ENCODE results near the gene DDX20.

DDX20 gene

DNA sequence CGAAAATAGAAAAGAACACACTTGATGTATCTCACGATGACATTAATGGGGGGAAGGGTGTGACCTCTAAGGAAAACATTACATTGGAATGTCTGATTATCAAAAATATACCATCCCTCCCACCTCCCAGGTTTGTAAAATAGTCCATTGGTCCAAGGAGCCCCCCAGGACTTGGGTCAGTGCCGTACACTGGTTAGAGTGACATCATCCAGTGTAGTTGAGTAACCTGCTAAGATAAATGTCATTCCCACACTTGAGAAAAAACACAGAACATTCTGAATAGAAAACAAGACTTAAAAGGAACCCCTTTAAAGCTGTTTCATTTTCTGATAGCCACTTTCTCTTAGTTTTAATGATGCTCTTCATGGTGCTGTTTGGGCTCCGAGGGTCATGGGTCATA is 15.2 kb downstream of the DDX20 start:
- Histone ChIP-seq H3K79me2 (ENCODE audit: insufficient read depth, low read length) (0 out of 2 replicates have a peak, but pooled peaks cover 11% of the 10 kb centered on the region), H3K4me3 (ENCODE audit: insufficient read depth, low read length, poor library complexity, severe bottlenecking) (no peak overlapping the region), H3K9me3 (ENCODE audit: insufficient read depth, low read length) (no peaks in the 10 kb centered on the region), H2AFZ (ENCODE audit: low read depth, low read length, severe bottlenecking) (no peak overlapping the region), H3K9me2 (replicated peaks; ENCODE audit: insufficient read depth, low read length) (no peaks in the 10 kb centered on the region), H3K9ac (ENCODE audit: low read length) (no peak overlapping the region), H3K4me2 (ENCODE audit: low read depth, low read length, poor library complexity, severe bottlenecking) (no peak overlapping the region), H3K27ac (ENCODE audit: low read depth, low read length) (no peak overlapping the region), H3K27me3 (ENCODE audit: low read length) (no peaks in the 10 kb centered on the region), H4K20me1 (ENCODE audit: low read depth, low read length) (no peaks in the 10 kb centered on the region; the same call in 1 of the 2 replicates), H3K36me3 (ENCODE audit: low read length) (peaks cover 8% of the 10 kb centered on the region; the same call in 1 of the 2 replicates), H3F3A (ENCODE audit: insufficient read depth) (peaks cover 16% of the 10 kb centered on the region)
- TF ChIP-seq EZH2phosphoT487 (conservative IDR thresholded peaks at IDR 0.05; ENCODE audit: low read length), result no peak

DNA sequence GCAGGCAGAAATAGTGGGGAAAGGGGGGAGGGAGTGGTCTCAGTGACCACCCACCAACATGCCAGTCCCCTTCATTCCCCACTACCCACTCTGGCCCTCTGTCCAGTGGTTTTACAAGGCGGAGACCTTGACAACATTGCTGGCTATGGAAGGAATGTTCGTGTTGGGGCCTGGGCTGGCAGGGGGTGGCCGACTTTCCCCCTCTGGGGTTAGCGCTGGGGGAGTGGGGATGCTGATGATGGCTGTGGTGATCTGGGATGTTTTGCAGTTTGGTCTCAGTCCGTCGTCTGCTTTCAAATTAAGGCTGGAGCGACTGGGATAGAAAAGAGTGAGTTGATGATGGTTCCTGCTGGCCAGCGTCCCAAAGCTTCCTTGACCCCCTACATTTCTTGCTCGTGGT is 20.3 kb downstream of the DDX20 start:
- no peak overlapping the region for H3K27ac ChIP-seq (ENCODE audit: low read depth, low read length)
- H3K9ac ChIP-seq (ENCODE audit: low read length), result no peak overlapping the region
- no peak overlapping the region for H3K4me2 ChIP-seq (ENCODE audit: low read depth, low read length, poor library complexity, severe bottlenecking)
- no peaks in the 10 kb centered on the region for H3K9me2 ChIP-seq (replicated peaks; ENCODE audit: insufficient read depth, low read length)
- no peak overlapping the region for H2AFZ ChIP-seq (ENCODE audit: low read depth, low read length, severe bottlenecking)
- no peak for TF ChIP-seq EZH2phosphoT487 (conservative IDR thresholded peaks at IDR 0.05; ENCODE audit: low read length)
- TF ChIP-seq, protein P1, sequence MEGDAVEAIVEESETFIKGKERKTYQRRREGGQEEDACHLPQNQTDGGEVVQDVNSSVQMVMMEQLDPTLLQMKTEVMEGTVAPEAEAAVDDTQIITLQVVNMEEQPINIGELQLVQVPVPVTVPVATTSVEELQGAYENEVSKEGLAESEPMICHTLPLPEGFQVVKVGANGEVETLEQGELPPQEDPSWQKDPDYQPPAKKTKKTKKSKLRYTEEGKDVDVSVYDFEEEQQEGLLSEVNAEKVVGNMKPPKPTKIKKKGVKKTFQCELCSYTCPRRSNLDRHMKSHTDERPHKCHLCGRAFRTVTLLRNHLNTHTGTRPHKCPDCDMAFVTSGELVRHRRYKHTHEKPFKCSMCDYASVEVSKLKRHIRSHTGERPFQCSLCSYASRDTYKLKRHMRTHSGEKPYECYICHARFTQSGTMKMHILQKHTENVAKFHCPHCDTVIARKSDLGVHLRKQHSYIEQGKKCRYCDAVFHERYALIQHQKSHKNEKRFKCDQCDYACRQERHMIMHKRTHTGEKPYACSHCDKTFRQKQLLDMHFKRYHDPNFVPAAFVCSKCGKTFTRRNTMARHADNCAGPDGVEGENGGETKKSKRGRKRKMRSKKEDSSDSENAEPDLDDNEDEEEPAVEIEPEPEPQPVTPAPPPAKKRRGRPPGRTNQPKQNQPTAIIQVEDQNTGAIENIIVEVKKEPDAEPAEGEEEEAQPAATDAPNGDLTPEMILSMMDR (IDR thresholded peaks at IDR 0.05; ENCODE audit: insufficient read depth, low read length, poor library complexity, severe bottlenecking), result no peak
- no peaks in the 10 kb centered on the region for H4K20me1 ChIP-seq (ENCODE audit: low read depth, low read length)
- H3K27me3 ChIP-seq (ENCODE audit: low read length), result no peaks in the 10 kb centered on the region
- H3K36me3 ChIP-seq (ENCODE audit: low read length), result no peaks in the 10 kb centered on the region
- H3K4me3 ChIP-seq (ENCODE audit: insufficient read depth, low read length, poor library complexity, severe bottlenecking), result no peak overlapping the region
- no peaks in the 10 kb centered on the region for H3K9me3 ChIP-seq (ENCODE audit: insufficient read depth, low read length)
- no peaks in the 10 kb centered on the region for H3F3A ChIP-seq (ENCODE audit: insufficient read depth)
- H3K79me2 ChIP-seq (ENCODE audit: insufficient read depth, low read length), result no peaks in the 10 kb centered on the region

DNA sequence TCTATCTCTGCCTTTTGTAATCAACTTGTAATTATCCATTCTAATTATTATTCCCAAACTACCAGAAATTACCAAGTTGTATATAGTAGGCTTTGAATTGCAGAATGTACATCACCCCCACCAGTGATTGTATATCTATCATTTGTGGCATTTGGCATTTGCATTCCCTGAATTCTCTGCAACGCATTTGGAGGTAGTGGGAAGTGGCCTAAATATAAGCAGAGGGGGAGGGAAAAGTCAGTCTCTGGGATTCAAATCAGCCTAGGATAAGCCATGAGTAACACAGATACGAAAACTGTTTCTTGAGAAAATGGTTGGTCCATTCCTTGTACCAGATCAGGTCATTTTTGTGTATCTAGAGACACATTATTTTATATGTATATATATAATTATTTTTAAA is 20.7 kb downstream of the DDX20 start:
- Histone ChIP-seq H3K36me3 (ENCODE audit: low read length) (no peaks in the 10 kb centered on the region), H3K9ac (ENCODE audit: low read length) (no peak overlapping the region), H3K9me2 (replicated peaks; ENCODE audit: insufficient read depth, low read length) (no peaks in the 10 kb centered on the region), H3K27ac (ENCODE audit: low read depth, low read length) (no peak overlapping the region), H3K4me3 (ENCODE audit: insufficient read depth, low read length, poor library complexity, severe bottlenecking) (no peak overlapping the region), H3K79me2 (ENCODE audit: insufficient read depth, low read length) (no peaks in the 10 kb centered on the region), H3K27me3 (ENCODE audit: low read length) (no peaks in the 10 kb centered on the region), H3K9me3 (ENCODE audit: insufficient read depth, low read length) (no peaks in the 10 kb centered on the region), H3F3A (ENCODE audit: insufficient read depth) (no peaks in the 10 kb centered on the region), H3K4me2 (ENCODE audit: low read depth, low read length, poor library complexity, severe bottlenecking) (no peak overlapping the region), H4K20me1 (ENCODE audit: low read depth, low read length) (no peaks in the 10 kb centered on the region), H2AFZ (ENCODE audit: low read depth, low read length, severe bottlenecking) (no peak overlapping the region)
- TF ChIP-seq, protein P1 (IDR thresholded peaks at IDR 0.05; ENCODE audit: insufficient read depth, low read length, poor library complexity, severe bottlenecking), result no peak
- TF ChIP-seq EZH2phosphoT487 (conservative IDR thresholded peaks at IDR 0.05; ENCODE audit: low read length), result no peak

DNA sequence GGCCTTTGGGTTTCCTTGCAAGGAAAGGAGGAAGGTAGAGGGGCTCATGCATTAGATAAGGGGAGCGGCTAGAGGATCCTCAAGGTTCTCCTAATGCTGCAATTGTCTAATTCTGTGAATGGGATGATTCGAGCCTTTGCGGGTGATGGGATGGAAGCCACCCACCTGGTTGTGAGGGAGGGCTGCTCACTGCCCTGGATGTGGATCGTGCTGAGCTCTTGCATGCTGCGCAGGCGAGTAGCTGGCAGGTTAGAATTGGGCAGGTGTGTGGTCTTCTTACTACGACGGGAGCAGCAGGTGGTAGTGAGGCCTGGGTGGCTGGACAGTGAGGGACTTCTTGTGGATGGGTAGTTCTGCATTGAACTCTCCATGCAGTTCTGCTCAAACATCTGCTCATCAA is 21.2 kb downstream of the DDX20 start:
- Histone ChIP-seq H3K9ac (ENCODE audit: low read length) (no peak overlapping the region), H3F3A (ENCODE audit: insufficient read depth) (no peaks in the 10 kb centered on the region), H3K27me3 (ENCODE audit: low read length) (no peaks in the 10 kb centered on the region), H3K27ac (ENCODE audit: low read depth, low read length) (no peak overlapping the region), H3K36me3 (ENCODE audit: low read length) (no peaks in the 10 kb centered on the region), H2AFZ (ENCODE audit: low read depth, low read length, severe bottlenecking) (no peak overlapping the region), H3K4me2 (ENCODE audit: low read depth, low read length, poor library complexity, severe bottlenecking) (no peak overlapping the region), H3K9me2 (replicated peaks; ENCODE audit: insufficient read depth, low read length) (no peaks in the 10 kb centered on the region), H3K4me3 (ENCODE audit: insufficient read depth, low read length, poor library complexity, severe bottlenecking) (no peak overlapping the region), H3K9me3 (ENCODE audit: insufficient read depth, low read length) (no peaks in the 10 kb centered on the region), H3K79me2 (ENCODE audit: insufficient read depth, low read length) (no peaks in the 10 kb centered on the region), H4K20me1 (ENCODE audit: low read depth, low read length) (no peaks in the 10 kb centered on the region)
- TF ChIP-seq, protein P1 (IDR thresholded peaks at IDR 0.05; ENCODE audit: insufficient read depth, low read length, poor library complexity, severe bottlenecking), result no peak
- no peak for TF ChIP-seq EZH2phosphoT487 (conservative IDR thresholded peaks at IDR 0.05; ENCODE audit: low read length)

All from SU-DHL-6 (cell line).